Endometrial microvascular endothelial cells (primary cell): ENCODE measurements around the gene VAMP1. TPM values are rescaled to one million over a fixed set of nuclear protein-coding genes. Genes with fewer than 3 reads are reported as not detected.

Experiments used
- in situ Hi-C: cut with HindIII; loops from 2 replicates; pipeline ENCODE4 v1.10.0; 2017; ENCODE audit warnings: low sequenced_read_pairs, low pct_unique_long_range_greater_than_20kb; ENCODE audit errors: inconsistent ontology term
- total RNA-seq: library from RNA; depleted of rRNA; stranded (reverse); fragments of >200 nt; gene quantifications from one replicate; pipeline ENCODE4 v1.2.3, GENCODE V29; 2015; ENCODE audit errors: inconsistent ontology term

The VAMP1 gene
- total RNA-seq, 1 donor from 2014 or later: 2.1 TPM

DNA sequence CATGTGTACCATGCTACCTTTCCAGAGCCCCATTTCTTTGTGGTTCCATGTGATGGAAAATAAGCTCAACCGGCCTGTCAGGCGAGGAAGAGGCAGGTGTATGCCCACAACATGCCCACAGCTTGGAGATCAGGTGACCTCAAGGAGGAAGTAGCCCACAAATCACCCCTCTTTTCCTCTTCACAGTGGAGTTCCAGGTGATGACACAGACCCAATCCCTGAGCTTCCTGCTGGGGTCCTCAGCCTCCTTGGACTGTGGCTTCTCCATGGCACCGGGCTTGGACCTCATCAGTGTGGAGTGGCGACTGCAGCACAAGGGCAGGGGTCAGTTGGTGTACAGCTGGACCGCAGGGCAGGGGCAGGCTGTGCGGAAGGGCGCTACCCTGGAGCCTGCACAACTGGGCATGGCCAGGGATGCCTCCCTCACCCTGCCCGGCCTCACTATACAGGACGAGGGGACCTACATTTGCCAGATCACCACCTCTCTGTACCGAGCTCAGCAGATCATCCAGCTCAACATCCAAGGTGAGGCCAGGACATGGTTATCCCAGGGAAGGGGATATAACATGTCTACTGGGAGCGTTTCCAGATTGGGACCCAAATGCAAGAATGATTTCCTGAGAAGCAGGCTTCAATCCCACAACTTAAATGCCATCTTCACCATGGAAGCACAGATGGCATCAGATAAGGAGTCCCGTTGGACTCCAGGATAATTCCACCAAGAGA is 13.1 kb downstream of the VAMP1 start:
- in situ Hi-C loops: no loop called here

- in situ Hi-C loops: no loop called here
Observed at GRCh38 chr12:6452944-6453630, 17.4 kb downstream of the VAMP1 start.

- in situ Hi-C loops: no loop called here
Observed at GRCh38 chr12:6452245-6452943, 18.1 kb downstream of the VAMP1 start.

GRCh38 chr12:6451348-6452244 is 18.9 kb downstream of the VAMP1 start, which contains the start of gene TAPBPL:
Gene TAPBPL, plus strand, starts transcription at chr12:6452042. Its CDS starts 207 bp downstream, at chr12:6452249.
- in situ Hi-C loops: no loop called here

GRCh38 chr12:6450869-6451347 is 19.6 kb downstream of the VAMP1 start:
- in situ Hi-C loops: no loop called here

- in situ Hi-C loops: no loop called here
Observed at GRCh38 chr12:6450091-6450868, 20.2 kb downstream of the VAMP1 start.

GRCh38 chr12:6444704-6445688 is 25.5 kb downstream of the VAMP1 start, which contains the start of gene CD27:
Gene CD27, plus strand, starts transcription at chr12:6444955. Its CDS starts 141 bp downstream, at chr12:6445096.
- in situ Hi-C loops: no loop called here

- in situ Hi-C loops: no loop called here
Observed at GRCh38 chr12:6444031-6444430, 26.4 kb downstream of the VAMP1 start.

DNA sequence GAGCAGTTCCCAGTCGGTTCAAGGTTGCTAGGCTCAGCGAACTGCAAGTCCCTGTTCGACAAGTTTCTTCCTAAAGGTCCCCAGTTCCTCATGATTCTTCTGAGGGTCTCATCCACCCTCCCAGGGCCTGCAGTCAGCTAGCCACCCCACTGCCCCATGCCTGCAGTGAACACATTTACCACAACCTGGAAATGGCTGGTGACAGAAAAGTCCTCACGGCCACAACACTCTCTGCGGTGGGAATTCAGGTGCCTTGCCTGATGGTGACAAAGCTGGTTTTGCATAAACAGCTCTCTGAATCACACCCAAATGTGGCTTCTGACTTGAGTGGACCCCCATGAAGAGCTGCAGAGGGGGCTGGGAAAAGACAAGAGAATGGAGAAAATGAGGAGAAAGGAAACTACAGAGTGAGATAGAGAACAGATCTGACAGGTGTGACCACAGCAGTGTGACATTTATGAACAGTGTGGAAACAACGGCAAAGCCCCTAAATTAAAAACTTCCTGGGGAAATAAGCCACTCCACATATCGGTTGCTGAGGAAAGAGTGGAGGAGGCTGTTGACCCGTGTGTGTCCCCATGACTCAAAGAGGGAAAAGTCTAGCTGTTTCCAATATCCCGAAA is 27.0 kb downstream of the VAMP1 start:
- in situ Hi-C loops: no loop called here

- in situ Hi-C loops: no loop called here
Observed at GRCh38 chr12:6442836-6443235, 27.6 kb downstream of the VAMP1 start.

- in situ Hi-C loops: no loop called here
Observed at GRCh38 chr12:6440391-6440790, 30.1 kb downstream of the VAMP1 start.

DNA sequence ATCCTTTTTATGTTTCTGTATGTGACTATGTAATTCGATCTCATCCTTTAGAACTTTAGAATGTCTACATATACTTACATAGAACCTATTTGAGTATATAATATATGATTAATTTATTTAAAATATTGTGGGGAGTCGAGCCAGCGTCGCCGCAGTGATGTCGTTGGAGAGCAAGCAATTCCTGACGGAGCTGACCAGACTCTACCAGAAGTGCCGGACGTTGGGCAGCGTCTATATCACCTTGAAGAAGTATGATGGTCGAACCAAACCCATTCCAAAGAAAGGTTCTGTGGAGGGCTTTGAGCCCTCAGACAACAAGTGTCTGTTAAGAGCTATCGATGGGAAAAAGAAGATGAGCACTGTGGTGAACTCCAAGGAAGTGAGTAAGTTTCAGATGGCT is 32.1 kb downstream of the VAMP1 start:
- in situ Hi-C loops: no loop called here

GRCh38 chr12:6437586-6437985 is 32.9 kb downstream of the VAMP1 start:
- in situ Hi-C loops: no loop called here

- in situ Hi-C loops: no loop called here
Observed at GRCh38 chr12:6435961-6436715, 34.3 kb downstream of the VAMP1 start.

DNA sequence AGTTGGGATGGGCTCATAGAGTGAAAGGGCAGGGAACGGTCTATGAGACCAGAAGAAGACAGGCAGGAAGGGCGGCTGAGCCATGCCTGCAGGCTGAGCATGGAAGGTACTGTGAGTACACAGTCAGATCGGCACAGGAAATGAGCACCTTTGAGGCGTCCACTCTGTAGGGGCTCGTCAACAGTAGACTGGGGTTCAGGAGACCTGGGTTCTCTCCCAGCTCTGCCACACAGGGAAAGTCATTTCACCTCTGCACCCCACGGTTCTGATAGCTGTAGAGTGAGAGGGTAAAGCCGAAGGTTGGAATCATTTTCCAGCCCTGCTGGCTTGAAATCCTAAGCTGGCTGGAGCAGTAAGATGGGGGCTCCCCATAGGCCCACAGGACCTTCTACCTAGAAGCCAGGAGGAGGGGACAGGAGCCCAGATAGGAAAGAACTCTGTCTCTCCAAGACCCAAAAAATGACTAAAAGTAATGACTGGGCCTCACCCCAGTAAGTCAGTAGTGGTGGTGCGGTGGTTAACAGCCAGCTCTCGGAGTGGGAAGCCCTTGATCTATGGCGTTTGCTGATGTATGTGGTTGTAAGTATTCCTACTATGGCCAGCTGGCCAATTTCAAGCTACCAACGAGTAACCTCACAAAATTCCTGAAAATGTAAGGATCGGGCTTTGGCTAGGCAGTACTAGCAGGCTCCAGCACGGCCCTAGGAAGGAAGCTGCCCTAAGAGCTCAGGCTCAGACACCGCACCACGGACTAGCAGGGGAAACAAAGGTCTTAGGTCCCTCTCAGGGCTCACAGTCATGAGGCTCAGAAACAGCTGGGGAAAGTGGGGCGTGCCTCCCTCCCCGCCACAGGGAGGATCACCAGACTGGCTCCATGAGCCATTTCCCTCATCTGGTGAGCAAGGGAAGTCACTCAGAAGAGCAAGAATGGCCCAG is 36.0 kb downstream of the VAMP1 start:
- in situ Hi-C loops: no loop called here
